ENCODE data around the gene RAB8B.

- TF ChIP-seq POLR2A (IDR thresholded peaks at IDR 0.05; ENCODE audit: low read depth, low read length) = no peak
- no peak for TF ChIP-seq POLR2AphosphoS5 (IDR thresholded peaks at IDR 0.05; ENCODE audit: low read depth, low read length)
- no peak for TF ChIP-seq TAF1 (IDR thresholded peaks at IDR 0.05; ENCODE audit: borderline replicate concordance, low read depth, low read length)
Measured at GRCh38 chr15:63198371-63199250, 9.2 kb downstream of the RAB8B start.

Measured in GM12892 (cell line).